ENCODE results near the gene SIRPB2.

DNA sequence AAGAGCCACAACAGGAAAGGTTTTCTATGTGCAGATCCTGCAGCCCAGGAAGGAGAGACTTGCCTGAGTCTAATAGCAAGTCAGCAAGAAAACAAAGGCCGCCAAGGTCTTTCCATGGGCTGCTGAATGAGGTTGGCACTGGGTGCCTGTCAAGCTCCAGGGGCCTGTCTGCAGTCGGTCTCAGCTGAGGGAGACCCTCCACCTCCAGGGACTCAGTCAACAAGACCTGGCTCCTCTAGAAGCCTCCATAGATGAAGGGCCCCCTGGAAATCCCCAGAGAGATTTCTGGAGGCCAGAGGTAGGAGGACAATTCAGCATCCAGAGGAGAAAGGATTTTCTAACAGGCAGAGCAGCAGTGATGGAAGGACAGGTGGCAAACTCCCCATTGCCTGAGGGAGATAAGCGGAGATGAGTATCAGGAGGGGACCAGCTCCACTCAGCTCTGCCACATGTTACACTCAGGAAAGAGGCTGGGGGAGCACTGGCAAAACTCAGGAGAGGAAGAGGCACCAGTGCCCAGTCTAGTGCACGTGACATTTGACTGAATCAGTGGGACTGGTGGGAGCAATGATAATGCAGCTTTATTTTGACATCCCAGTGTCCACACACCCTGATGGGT is 64.9 kb downstream of the SIRPB2 start:
- TF ChIP-seq, protein P1, sequence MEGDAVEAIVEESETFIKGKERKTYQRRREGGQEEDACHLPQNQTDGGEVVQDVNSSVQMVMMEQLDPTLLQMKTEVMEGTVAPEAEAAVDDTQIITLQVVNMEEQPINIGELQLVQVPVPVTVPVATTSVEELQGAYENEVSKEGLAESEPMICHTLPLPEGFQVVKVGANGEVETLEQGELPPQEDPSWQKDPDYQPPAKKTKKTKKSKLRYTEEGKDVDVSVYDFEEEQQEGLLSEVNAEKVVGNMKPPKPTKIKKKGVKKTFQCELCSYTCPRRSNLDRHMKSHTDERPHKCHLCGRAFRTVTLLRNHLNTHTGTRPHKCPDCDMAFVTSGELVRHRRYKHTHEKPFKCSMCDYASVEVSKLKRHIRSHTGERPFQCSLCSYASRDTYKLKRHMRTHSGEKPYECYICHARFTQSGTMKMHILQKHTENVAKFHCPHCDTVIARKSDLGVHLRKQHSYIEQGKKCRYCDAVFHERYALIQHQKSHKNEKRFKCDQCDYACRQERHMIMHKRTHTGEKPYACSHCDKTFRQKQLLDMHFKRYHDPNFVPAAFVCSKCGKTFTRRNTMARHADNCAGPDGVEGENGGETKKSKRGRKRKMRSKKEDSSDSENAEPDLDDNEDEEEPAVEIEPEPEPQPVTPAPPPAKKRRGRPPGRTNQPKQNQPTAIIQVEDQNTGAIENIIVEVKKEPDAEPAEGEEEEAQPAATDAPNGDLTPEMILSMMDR (IDR thresholded peaks at IDR 0.05; ENCODE audit: insufficient read depth, low read length, poor library complexity, severe bottlenecking), result no peak
- no peak for TF ChIP-seq EZH2phosphoT487 (conservative IDR thresholded peaks at IDR 0.05; ENCODE audit: low read length)
